HUES64 (cell line): Measurements from ENCODE around the gene IVNS1ABP.
"Not testable (repeated sequence)": the region's sequence is repeated elsewhere in the genome, so short reads cannot be mapped to it uniquely, and the experiment has no call there.

ENCODE experiments used
- H3K27ac ChIP-seq: 2 replicates; pipeline ENCODE4 v1.7.0; 2013; ENCODE audit warnings: low read depth, low read length, inconsistent platforms
- H3K27me3 ChIP-seq: 2 replicates; pipeline ENCODE4 v1.6.1; 2013; ENCODE audit warnings: mild to moderate bottlenecking, low read length; ENCODE audit not compliant: insufficient read depth
- H3K36me3 ChIP-seq: 2 replicates; pipeline ENCODE4 v1.6.1; 2013; ENCODE audit warnings: mild to moderate bottlenecking, low read length; ENCODE audit not compliant: insufficient read depth
- H3K4me1 ChIP-seq: 2 replicates; pipeline ENCODE4 v1.6.1; 2013; ENCODE audit warnings: mild to moderate bottlenecking, low read length, moderate library complexity; ENCODE audit not compliant: insufficient read depth
- H3K4me3 ChIP-seq: 2 replicates; pipeline ENCODE4 v1.5.1; 2013; ENCODE audit warnings: mild to moderate bottlenecking, low read length, moderate library complexity
- H3K9ac ChIP-seq: 2 replicates; pipeline ENCODE4 v1.6.1; 2013; ENCODE audit warnings: mild to moderate bottlenecking, low read depth, low read length
- H3K9me3 ChIP-seq: 2 replicates; pipeline ENCODE4 v1.6.1; 2013; ENCODE audit warnings: low read depth, low read length; ENCODE audit not compliant: insufficient read depth
- WGBS: fragments of 150-250, 120-280 bp; methylation state at CpG from one replicate; pipeline ENCODE4 v1.1.7; 2013; ENCODE audit warnings: missing lambda C conversion rate; 5-methylcytosine and 5-hydroxymethylcytosine counted together

Gene IVNS1ABP

DNA sequence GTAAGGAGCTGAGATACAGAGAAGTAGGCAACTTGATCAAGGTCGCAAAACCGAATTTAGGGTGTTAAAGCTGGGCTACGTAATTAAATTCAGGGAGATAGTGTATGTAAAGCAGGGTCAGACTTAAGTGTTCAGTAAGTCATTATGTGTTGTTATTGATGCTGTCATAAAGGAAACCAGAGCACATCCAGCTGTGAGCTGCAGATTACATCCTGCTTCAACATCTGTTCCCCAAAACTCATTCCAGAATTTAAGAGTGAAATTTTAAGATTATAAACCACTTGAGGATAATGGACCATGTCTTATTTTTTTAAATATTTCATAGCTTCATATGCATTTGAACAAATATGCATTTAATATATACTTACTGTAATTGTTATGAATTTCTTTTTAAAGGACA, 49.7 kb downstream of the IVNS1ABP start:
- no peaks in the 10 kb centered on the region for H3K4me1 ChIP-seq
- 76% methylated on average over 3 of the region's 3 CpGs for WGBS
- H3K4me3 ChIP-seq, result no peak overlapping the region
- H3K27me3 ChIP-seq, result no peaks in the 10 kb centered on the region
- H3K9ac ChIP-seq, result no peak overlapping the region
- no peaks in the 10 kb centered on the region for H3K36me3 ChIP-seq
- no peaks in the 10 kb centered on the region for H3K9me3 ChIP-seq
- no peak overlapping the region for H3K27ac ChIP-seq

- H3K4me3 ChIP-seq, result no peak overlapping the region
- H3K27me3 ChIP-seq, result no peaks in the 10 kb centered on the region
- H3K9ac ChIP-seq, result no peak overlapping the region
- H3K9me3 ChIP-seq, result no peaks in the 10 kb centered on the region
- no peak overlapping the region for H3K27ac ChIP-seq
- H3K36me3 ChIP-seq, result no peaks in the 10 kb centered on the region
- WGBS, result 92% methylated on average over 4 of the region's 4 CpGs
- no peaks in the 10 kb centered on the region for H3K4me1 ChIP-seq
Measured at GRCh38 chr1:185265314-185265713, 51.7 kb downstream of the IVNS1ABP start.

- Histone ChIP-seq H3K9me3 (no peaks in the 10 kb centered on the region), H3K27ac (no peak overlapping the region), H3K27me3 (no peaks in the 10 kb centered on the region), H3K36me3 (no peaks in the 10 kb centered on the region), H3K4me3 (no peak overlapping the region), H3K9ac (no peak overlapping the region), H3K4me1 (no peaks in the 10 kb centered on the region)
- WGBS, result 100% methylated on average over 1 of the region's 1 CpG
Measured at GRCh38 chr1:185263780-185264179, 53.3 kb downstream of the IVNS1ABP start.

- H3K4me3 ChIP-seq, result no peak overlapping the region
- no peaks in the 10 kb centered on the region for H3K4me1 ChIP-seq
- H3K27me3 ChIP-seq, result no peaks in the 10 kb centered on the region
- H3K9me3 ChIP-seq, result no peaks in the 10 kb centered on the region
- no peak overlapping the region for H3K27ac ChIP-seq
- no peaks in the 10 kb centered on the region for H3K36me3 ChIP-seq
- no peak overlapping the region for H3K9ac ChIP-seq
- WGBS, result 96% methylated on average over 3 of the region's 3 CpGs
Measured at GRCh38 chr1:185263292-185263691, 53.8 kb downstream of the IVNS1ABP start.

DNA sequence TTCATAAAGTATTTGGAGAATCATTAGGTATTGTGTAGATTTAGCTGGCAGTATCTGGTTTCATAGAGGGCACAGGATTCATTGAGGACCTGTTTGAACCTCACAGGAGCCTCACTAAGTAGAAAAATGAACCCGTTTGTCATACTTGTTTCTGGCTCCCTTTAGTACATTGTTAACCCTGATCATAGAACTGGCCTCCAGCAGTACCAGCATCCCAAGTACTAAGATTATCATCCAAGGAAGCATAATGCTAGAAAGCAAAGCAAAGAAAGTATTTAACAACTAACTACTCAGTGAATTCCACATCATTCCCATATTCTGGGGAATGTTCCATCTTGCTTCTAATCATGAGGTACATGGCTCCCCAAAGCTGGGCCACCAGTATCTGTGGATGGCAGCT, 54.9 kb downstream of the IVNS1ABP start:
- 95% methylated on average over 1 of the region's 1 CpG for WGBS
- H3K4me3 ChIP-seq, result no peak overlapping the region
- H3K27ac ChIP-seq, result no peak overlapping the region
- H3K36me3 ChIP-seq, result no peaks in the 10 kb centered on the region
- no peaks in the 10 kb centered on the region for H3K9me3 ChIP-seq
- H3K27me3 ChIP-seq, result no peaks in the 10 kb centered on the region
- no peak overlapping the region for H3K9ac ChIP-seq
- H3K4me1 ChIP-seq, result no peaks in the 10 kb centered on the region

GRCh38 chr1:185260611-185261010, 56.4 kb downstream of the IVNS1ABP start:
- H3K27me3 ChIP-seq, result no peaks in the 10 kb centered on the region
- H3K27ac ChIP-seq, result no peak overlapping the region
- no peak overlapping the region for H3K9ac ChIP-seq
- no peaks in the 10 kb centered on the region for H3K36me3 ChIP-seq
- no peaks in the 10 kb centered on the region for H3K9me3 ChIP-seq
- no peak overlapping the region for H3K4me3 ChIP-seq
- no peaks in the 10 kb centered on the region for H3K4me1 ChIP-seq
- no CpG with 5 or more reads among the region's 1 CpG for WGBS

DNA sequence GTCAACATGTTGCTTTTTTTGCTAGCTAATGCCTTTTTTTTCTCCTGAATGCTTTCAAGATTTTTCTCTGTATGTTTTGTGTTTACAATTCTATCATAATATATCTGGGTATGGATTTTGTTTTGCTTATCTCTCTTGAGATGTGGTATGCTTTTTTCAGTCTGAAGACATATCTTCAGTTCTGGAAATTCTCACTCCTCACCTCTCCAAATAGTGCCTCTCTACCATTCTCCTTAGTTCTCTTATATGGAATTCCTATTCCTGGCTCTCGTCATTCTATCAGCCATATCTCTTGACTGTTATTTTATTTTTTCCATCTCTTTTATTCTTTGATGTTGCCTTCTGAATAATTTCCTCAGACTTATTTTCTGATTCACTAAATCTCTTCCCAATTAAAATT, 58.4 kb downstream of the IVNS1ABP start:
- Histone ChIP-seq H3K9ac (no peak overlapping the region), H3K9me3 (no peaks in the 10 kb centered on the region), H3K27me3 (no peaks in the 10 kb centered on the region), H3K4me3 (no peak overlapping the region), H3K4me1 (no peaks in the 10 kb centered on the region), H3K27ac (no peak overlapping the region), H3K36me3 (no peaks in the 10 kb centered on the region)
- 93% methylated on average over 1 of the region's 1 CpG for WGBS

- no peak overlapping the region for H3K27ac ChIP-seq
- H3K4me3 ChIP-seq, result no peak overlapping the region
- no CpG with 5 or more reads among the region's 2 CpGs for WGBS
Measured at GRCh38 chr1:185257950-185258208, 59.2 kb downstream of the IVNS1ABP start.

DNA sequence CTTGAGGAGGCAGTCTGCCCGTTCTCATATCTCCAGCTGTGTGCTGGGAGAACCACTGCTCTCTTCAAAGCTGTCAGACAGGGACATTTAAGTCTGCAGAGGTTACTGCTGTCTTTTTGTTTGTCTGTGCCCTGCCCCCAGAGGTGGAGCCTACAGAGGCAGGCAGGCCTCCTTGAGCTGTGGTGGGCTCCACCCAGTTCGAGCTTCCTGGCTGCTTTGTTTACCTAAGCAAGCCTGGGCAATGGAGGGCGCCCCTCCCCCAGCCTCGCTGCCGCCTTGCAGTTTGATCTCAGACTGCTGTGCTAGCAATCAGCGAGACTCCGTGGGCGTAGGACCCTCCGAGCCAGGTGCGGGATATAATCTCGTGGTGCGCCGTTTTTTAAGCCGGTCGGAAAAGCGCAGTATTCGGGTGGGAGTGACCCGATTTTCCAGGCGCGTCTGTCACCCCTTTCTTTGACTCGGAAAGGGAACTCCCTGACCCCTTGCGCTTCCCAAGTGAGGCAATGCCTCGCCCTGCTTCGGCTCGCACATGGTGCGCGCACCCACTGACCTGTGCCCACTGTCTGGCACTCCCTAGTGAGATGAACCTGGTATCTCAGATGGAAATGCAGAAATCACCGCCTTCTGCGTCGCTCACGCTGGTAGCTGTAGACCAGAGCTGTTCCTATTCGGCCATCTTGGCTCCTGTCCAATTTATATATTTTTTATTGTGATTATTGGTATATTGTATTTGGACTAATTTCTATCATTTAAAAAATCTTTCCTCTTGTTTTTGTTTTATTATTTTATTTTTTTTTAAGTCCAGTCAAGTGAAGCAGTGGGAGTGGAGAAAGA, 59.7 kb downstream of the IVNS1ABP start:
- H3K4me3 ChIP-seq, H3K27ac ChIP-seq, H3K36me3 ChIP-seq, H3K4me1 ChIP-seq, H3K9me3 ChIP-seq, H3K9ac ChIP-seq, H3K27me3 ChIP-seq: not testable (repeated sequence)
- 73% methylated on average over 21 of the region's 32 CpGs for WGBS

More at GRCh38 chr1:185257950-185258208, 59.2 kb downstream of the IVNS1ABP start:
- no peak overlapping the region for H3K9ac ChIP-seq
- H3K36me3 ChIP-seq, result no peaks in the 10 kb centered on the region
- H3K9me3 ChIP-seq, result no peaks in the 10 kb centered on the region
- H3K27me3 ChIP-seq, result no peaks in the 10 kb centered on the region
- H3K4me1 ChIP-seq, result no peaks in the 10 kb centered on the region

DNA sequence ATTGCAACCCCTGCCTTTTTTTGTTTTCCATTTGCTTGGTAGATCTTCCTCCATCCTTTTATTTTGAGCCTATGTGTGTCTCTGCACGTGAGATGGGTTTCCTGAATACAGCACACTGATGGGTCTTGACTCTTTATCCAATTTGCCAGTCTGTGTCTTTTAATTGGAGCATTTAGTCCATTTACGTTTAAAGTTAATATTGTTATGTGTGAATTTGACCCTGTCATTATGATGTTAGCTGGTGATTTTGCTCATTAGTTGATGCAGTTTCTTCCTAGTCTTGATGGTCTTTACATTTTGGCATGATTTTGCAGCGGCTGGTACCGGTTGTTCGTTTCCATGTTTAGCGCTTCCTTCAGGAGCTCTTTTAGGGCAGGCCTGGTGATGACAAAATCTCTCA, 61.4 kb downstream of the IVNS1ABP start:
- not testable (repeated sequence) for H3K9ac ChIP-seq, H3K4me3 ChIP-seq
- 92% methylated on average over 4 of the region's 6 CpGs for WGBS

GRCh38 chr1:185252404-185252803, 64.6 kb downstream of the IVNS1ABP start:
- not testable (repeated sequence) for H3K4me3 ChIP-seq, H3K9ac ChIP-seq, H3K27me3 ChIP-seq, H3K36me3 ChIP-seq, H3K9me3 ChIP-seq, H3K27ac ChIP-seq
- WGBS, result no CpG with 5 or more reads among the region's 1 CpG
- peaks cover 11% of the 10 kb centered on the region; the same call in 1 of the 2 replicates for H3K4me1 ChIP-seq

More for the DNA sequence above, 61.4 kb downstream of the IVNS1ABP start:
- not testable (repeated sequence) for H3K27ac ChIP-seq, H3K4me1 ChIP-seq, H3K9me3 ChIP-seq, H3K27me3 ChIP-seq, H3K36me3 ChIP-seq

DNA sequence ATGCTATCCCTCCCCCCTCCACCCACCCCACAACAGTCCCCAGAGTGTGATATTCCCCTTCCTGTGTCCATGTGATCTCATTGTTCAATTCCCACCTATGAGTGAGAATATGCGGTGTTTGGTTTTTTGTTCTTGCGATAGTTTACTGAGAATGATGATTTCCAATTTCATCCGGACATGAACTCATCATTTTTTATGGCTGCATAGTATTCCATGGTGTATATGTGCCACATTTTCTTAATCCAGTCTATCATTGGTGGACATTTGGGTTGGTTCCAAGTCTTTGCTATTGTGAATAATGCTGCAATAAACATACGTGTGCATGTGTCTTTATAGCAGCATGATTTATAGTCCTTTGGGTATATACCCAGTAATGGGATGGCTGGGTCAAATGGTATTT, 65.1 kb downstream of the IVNS1ABP start:
- 100% methylated on average over 3 of the region's 4 CpGs for WGBS
- H3K27me3 ChIP-seq, H3K36me3 ChIP-seq, H3K9me3 ChIP-seq, H3K4me3 ChIP-seq, H3K9ac ChIP-seq, H3K27ac ChIP-seq: not testable (repeated sequence)
- peaks cover 11% of the 10 kb centered on the region; the same call in 1 of the 2 replicates for H3K4me1 ChIP-seq
